Lower leg skin (tissue), 4 donors: Measurements from ENCODE around the gene TMED10. TPM values are rescaled to one million over a fixed set of nuclear protein-coding genes. Genes with fewer than 3 reads are reported as not detected.

ENCODE experiments used
- DNase-seq, 2 donors: peaks; one replicate each; pipeline ENCODE4 v3.0.0-alpha.2; 2019; ENCODE audit warnings: low spot score in 2 of 2
- H3K4me3 ChIP-seq: fragments of 200-600 bp; sonication (generic); 2 replicates; pipeline ENCODE4 v1.5.1; 2017; ENCODE audit warnings: mild to moderate bottlenecking, low read depth; ENCODE audit not compliant: poor library complexity, severe bottlenecking
- CTCF ChIP-seq, 3 donors: fragments of 450-650 bp; IDR thresholded peaks; one replicate each; pipeline ENCODE4 v1.5.1; 2016; ENCODE audit warnings: antibody characterized with exemption in 3 of 3, mild to moderate bottlenecking in 3 of 3, moderate library complexity in 2 of 3
- POLR2A ChIP-seq, 2 donors: fragments of 450-650 bp; IDR thresholded peaks; one replicate each; pipeline ENCODE4 v1.6.1; 2016 to 2017; ENCODE audit warnings: antibody characterized with exemption in 2 of 2, mild to moderate bottlenecking in 1 of 2, moderate library complexity in 1 of 2
- WGBS, 2 donors: methylation state at CpG; one replicate each; pipeline ENCODE4 v1.1.5; 2018; 5-methylcytosine and 5-hydroxymethylcytosine counted together
- intact Hi-C: fragments of 100-400 bp; cut with DNase I; formaldehyde crosslinking; loops from one replicate; pipeline ENCODE4 v1.15.0; 2023; ENCODE audit warnings: low total_unique reads
- total RNA-seq, 4 donors: library from RNA; depleted of rRNA; stranded (reverse); fragments of >200 nt; gene quantifications; one replicate each; pipeline ENCODE4 v1.1.0, GENCODE V29; 2016

The TMED10 gene
- total RNA-seq, 4 donors from 2014 or later: 144 to 208 (median 184) TPM

GRCh38 chr14:75167325-75167724, 9.1 kb downstream of the TMED10 start:
- no peak for DNase-seq
- no peak overlapping the region for H3K4me3 ChIP-seq
- intact Hi-C loops: no loop called here
- 95 to 96% methylated on average over 2 of the region's 2 CpGs for WGBS, 2 donors
- TF ChIP-seq CTCF (IDR thresholded peaks at IDR 0.05) (no peak), POLR2A (IDR thresholded peaks at IDR 0.05) (no peak)

- H3K4me3 ChIP-seq: no peak overlapping the region
- TF ChIP-seq CTCF (IDR thresholded peaks at IDR 0.05) (no peak), POLR2A (IDR thresholded peaks at IDR 0.05) (no peak)
- no peak for DNase-seq
- WGBS, 2 donors: 57 to 62% methylated on average over 8 of the region's 8 CpGs
- intact Hi-C loops: no loop called here
Observed at GRCh38 chr14:75165586-75166391, 10.6 kb downstream of the TMED10 start.

GRCh38 chr14:75164809-75165208, 11.6 kb downstream of the TMED10 start:
- H3K4me3 ChIP-seq: no peak overlapping the region
- DNase-seq: no peak
- WGBS, 2 donors: 92 to 94% methylated on average over 1 of the region's 1 CpG
- intact Hi-C loops: no loop called here
- TF ChIP-seq CTCF (IDR thresholded peaks at IDR 0.05) (no peak), POLR2A (IDR thresholded peaks at IDR 0.05) (no peak)

GRCh38 chr14:75163677-75164076, 12.7 kb downstream of the TMED10 start:
- DNase-seq: no peak
- no peak overlapping the region for H3K4me3 ChIP-seq
- 88 to 94% methylated on average over 2 of the region's 2 CpGs for WGBS, 2 donors
- intact Hi-C loops: no loop called here
- no peak for TF ChIP-seq CTCF (IDR thresholded peaks at IDR 0.05)
- TF ChIP-seq POLR2A (IDR thresholded peaks at IDR 0.05): no peak

- intact Hi-C loops: no loop called here
- TF ChIP-seq POLR2A (IDR thresholded peaks at IDR 0.05): no peak
- no peak for TF ChIP-seq CTCF (IDR thresholded peaks at IDR 0.05)
- no peak for DNase-seq
- no peak overlapping the region for H3K4me3 ChIP-seq
- WGBS, 2 donors: 80 to 86% methylated on average over 3 of the region's 3 CpGs
Observed at GRCh38 chr14:75162631-75163030, 13.8 kb downstream of the TMED10 start.
